A673 (cell line): ENCODE measurements around the gene STH. TPM values are rescaled to one million over a fixed set of nuclear protein-coding genes. Genes with fewer than 3 reads are reported as not detected.

Experiments
- BruUV-seq: library from RNA; stranded (reverse); fragments of 400-500 nt; replicated peaks from 2 replicates; lab custom pipeline; 2021; lab: Mats Ljungman, UMichigan
- CTCF ChIA-PET: fragments of 300-600 bp; sonication (Branson Sonifier 250); formaldehyde crosslinking; loops from one replicate; lab custom pipeline; 2022; ENCODE audit warnings: antibody characterized with exemption; lab: Charles Lee
- POLR2A ChIA-PET: fragments of 300-600 bp; sonication (Branson Sonifier 250); formaldehyde crosslinking; loops from one replicate; lab custom pipeline; 2022; ENCODE audit warnings: antibody characterized with exemption; ENCODE audit not compliant: low non-redundant PET; lab: Charles Lee
- DNase-seq: peaks from one replicate; pipeline ENCODE4 v3.0.0-alpha.2; 2015; ENCODE audit warnings: low spot score
- H3K27ac ChIP-seq: fragments of 200-600 bp; sonication (generic); 2 replicates; pipeline ENCODE4 v1.5.1; 2016; ENCODE audit warnings: mixed run types, low read depth, mild to moderate bottlenecking, mixed read lengths, antibody characterized with exemption, low read length; ENCODE audit not compliant: poor library complexity, severe bottlenecking
- H3K27me3 ChIP-seq: fragments of 200-600 bp; sonication (generic); replicated peaks from 2 replicates; pipeline ENCODE4 v1.6.1; 2017; ENCODE audit warnings: mixed run types, low read depth, mild to moderate bottlenecking, mixed read lengths, antibody characterized with exemption, low read length; ENCODE audit not compliant: insufficient read depth, poor library complexity
- H3K36me3 ChIP-seq: fragments of 200-600 bp; sonication (generic); 2 replicates; pipeline ENCODE4 v1.6.1; 2016; ENCODE audit warnings: mixed run types, mild to moderate bottlenecking, mixed read lengths, antibody characterized with exemption, low read length; ENCODE audit not compliant: insufficient read depth, poor library complexity, severe bottlenecking
- H3K4me1 ChIP-seq: fragments of 200-600 bp; sonication (generic); 2 replicates; pipeline ENCODE4 v1.6.1; 2017; ENCODE audit warnings: mixed run types, mild to moderate bottlenecking, mixed read lengths, antibody characterized with exemption, low read length; ENCODE audit not compliant: insufficient read depth, poor library complexity, severe bottlenecking
- H3K4me3 ChIP-seq: fragments of 200-600 bp; sonication (generic); 2 replicates; pipeline ENCODE4 v1.5.1; 2016; ENCODE audit warnings: low read depth, mixed run types, mild to moderate bottlenecking, mixed read lengths, low read length; ENCODE audit not compliant: poor library complexity, severe bottlenecking
- H3K9me3 ChIP-seq: fragments of 200-600 bp; sonication (generic); 2 replicates; pipeline ENCODE4 v1.6.1; 2016; ENCODE audit warnings: mixed run types, low read depth, mild to moderate bottlenecking, mixed read lengths, antibody characterized with exemption, low read length; ENCODE audit not compliant: poor library complexity, severe bottlenecking
- EZH2 ChIP-seq: fragments of 200-600 bp; sonication (generic); IDR thresholded peaks from 2 replicates; pipeline ENCODE4 v1.6.1; 2017; ENCODE audit warnings: borderline replicate concordance, low read depth, mild to moderate bottlenecking, mixed read lengths, antibody characterized with exemption, low read length; ENCODE audit not compliant: poor library complexity, severe bottlenecking
- intact Hi-C: fragments of 100-400 bp; cut with micrococcal nuclease; formaldehyde crosslinking; loops from one replicate; pipeline ENCODE4 v1.10.0; 2022; ENCODE audit not compliant: unreplicated experiment
- total RNA-seq: library from RNA; stranded (reverse); gene quantifications from 2 replicates; pipeline ENCODE4 v1.2.3, GENCODE V29; 2021
- TF ChIP-seq, protein P1 (sequence below): fragments of 300-800, 200-600 bp; sonication (generic); conservative IDR thresholded peaks from 2 replicates; pipeline ENCODE4 v1.5.1; 2017; ENCODE audit warnings: low read depth, mild to moderate bottlenecking, antibody characterized with exemption, low read length, moderate library complexity, mixed read lengths

Gene STH
- total RNA-seq, 1 experiment from 2014 or later = not detected

DNA sequence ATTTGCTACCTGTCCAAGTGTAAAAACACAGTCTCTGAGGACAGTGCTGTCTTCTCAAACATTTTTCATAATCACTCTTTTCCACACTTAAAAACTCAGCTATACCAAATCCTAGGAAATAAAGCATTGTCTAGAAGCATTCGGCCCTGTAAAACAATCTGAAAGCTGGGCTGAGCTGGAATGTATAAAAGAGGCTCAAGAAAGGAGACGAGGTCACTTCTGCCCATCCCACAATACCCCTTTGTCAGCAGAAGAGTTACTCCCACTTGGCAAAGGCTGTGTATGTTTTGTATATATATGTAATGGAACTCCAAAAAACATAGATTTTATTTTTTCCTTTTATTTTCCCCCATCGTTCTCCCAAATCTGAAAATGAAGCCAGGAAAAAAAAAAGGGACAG is 43.9 kb downstream of the STH start:
- Histone ChIP-seq H3K27ac (no peak overlapping the region), H3K9me3 (no peaks in the 10 kb centered on the region), H3K4me1 (no peaks in the 10 kb centered on the region), H3K27me3 (no peaks in the 10 kb centered on the region), H3K4me3 (no peak overlapping the region), H3K36me3 (peaks cover 36% of the 10 kb centered on the region)
- TF ChIP-seq, protein P1, sequence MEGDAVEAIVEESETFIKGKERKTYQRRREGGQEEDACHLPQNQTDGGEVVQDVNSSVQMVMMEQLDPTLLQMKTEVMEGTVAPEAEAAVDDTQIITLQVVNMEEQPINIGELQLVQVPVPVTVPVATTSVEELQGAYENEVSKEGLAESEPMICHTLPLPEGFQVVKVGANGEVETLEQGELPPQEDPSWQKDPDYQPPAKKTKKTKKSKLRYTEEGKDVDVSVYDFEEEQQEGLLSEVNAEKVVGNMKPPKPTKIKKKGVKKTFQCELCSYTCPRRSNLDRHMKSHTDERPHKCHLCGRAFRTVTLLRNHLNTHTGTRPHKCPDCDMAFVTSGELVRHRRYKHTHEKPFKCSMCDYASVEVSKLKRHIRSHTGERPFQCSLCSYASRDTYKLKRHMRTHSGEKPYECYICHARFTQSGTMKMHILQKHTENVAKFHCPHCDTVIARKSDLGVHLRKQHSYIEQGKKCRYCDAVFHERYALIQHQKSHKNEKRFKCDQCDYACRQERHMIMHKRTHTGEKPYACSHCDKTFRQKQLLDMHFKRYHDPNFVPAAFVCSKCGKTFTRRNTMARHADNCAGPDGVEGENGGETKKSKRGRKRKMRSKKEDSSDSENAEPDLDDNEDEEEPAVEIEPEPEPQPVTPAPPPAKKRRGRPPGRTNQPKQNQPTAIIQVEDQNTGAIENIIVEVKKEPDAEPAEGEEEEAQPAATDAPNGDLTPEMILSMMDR = no peak
- TF ChIP-seq EZH2 = no peak
- no peak for DNase-seq
- BruUV-seq = no TSS peak
- intact Hi-C loops = loop anchor here (10.0 kb wide), 1 partner anchor 152 kb away; the partner anchor contains the start of gene KANSL1
- ChIA-PET POLR2A (no interaction called here), CTCF (no interaction called here)

DNA sequence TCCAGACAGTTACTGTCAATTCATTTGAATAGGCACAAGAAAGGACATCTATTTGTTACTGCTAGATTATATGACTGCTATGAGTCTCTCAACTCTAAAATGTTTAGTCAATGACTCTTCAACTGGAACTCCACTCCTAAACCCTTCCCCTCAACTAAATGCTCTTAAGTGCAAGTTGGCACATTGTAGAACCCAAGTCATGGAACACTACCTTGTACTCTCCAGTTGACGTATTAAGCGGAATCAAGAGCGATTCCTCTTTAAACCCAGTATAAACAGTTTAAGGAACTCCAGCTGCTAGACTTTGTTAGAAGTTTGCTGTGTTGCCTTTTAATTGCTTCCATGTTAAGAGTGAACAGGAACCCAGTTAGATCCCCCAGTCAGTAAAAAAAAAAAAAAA is 44.6 kb downstream of the STH start:
- ChIA-PET POLR2A (no interaction called here), CTCF (interaction anchor here (1.1 to 1.9 kb wide), 3 partner anchors 143 to 169 kb away, joined by 4 to 10 read pairs (median 8); partner anchors contain the start of gene KANSL1)
- DNase-seq = no peak
- intact Hi-C loops = loop anchor here (2.0 to 10.0 kb wide), 2 partner anchors 151 to 169 kb away; partner anchors contain the start of gene KANSL1
- Histone ChIP-seq H3K9me3 (no peaks in the 10 kb centered on the region), H3K4me1 (no peaks in the 10 kb centered on the region), H3K4me3 (no peak overlapping the region), H3K27me3 (no peaks in the 10 kb centered on the region), H3K36me3 (peaks cover 29% of the 10 kb centered on the region), H3K27ac (no peak overlapping the region)
- TF ChIP-seq EZH2 = no peak
- TF ChIP-seq, protein P1 = no peak
- no TSS peak for BruUV-seq

DNA sequence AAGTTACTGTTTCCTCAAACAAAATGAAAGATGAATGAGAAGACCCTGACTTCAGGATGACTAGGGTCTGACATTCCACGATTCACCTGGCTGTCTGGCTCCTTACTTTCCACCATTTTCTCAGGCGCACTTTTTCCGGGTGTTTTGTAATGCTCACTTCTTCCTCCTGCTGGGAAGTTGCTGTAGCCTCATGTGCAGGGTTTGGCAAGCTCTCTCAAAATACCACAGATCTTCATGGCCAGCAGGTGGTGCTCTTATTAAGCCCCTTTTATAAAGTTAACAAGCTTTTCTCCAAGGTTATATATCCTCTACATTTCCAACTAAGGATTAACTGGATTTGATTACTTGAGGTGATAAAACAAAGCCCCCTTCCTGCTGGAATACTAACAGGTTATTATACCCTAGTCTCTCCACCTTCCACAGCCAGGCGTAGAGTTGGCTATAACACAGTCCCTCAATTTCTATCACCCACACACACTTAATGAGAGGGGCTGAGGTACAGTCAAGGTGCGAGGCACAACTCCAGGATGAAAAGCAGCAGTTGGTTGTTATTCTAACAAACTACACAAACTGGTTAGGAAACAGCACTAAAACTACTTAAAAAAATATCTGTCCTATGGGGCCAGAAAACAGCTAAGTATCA is 45.4 kb downstream of the STH start:
- peak; percentile 81 for DNase-seq
- ChIA-PET POLR2A (interaction anchor here (0.7 kb wide), 1 partner anchor 141 kb away, joined by 5 read pairs; no protein-coding TSS in a partner anchor), CTCF (interaction anchor here (0.6 to 1.9 kb wide), 4 partner anchors 125 to 169 kb away, joined by 3 to 10 read pairs (median 6); partner anchors contain the start of gene KANSL1)
- Histone ChIP-seq H3K9me3 (no peaks in the 10 kb centered on the region), H3K4me1 (no peaks in the 10 kb centered on the region), H3K36me3 (peaks cover 21% of the 10 kb centered on the region), H3K27ac (no peak overlapping the region), H3K27me3 (no peaks in the 10 kb centered on the region), H3K4me3 (no peak overlapping the region)
- intact Hi-C loops = loop anchor here (2.0 to 10.0 kb wide), 2 partner anchors 150 to 168 kb away; partner anchors contain the start of gene KANSL1
- no TSS peak for BruUV-seq
- TF ChIP-seq EZH2 = no peak
- TF ChIP-seq, protein P1 = peak; percentile 74
